ENCODE data around the gene IFIT1B.

GRCh38 chr10:89352802-89353201 lies 25.1 kb upstream of the IFIT1B start:
- no peak for TF ChIP-seq CTCF (IDR thresholded peaks at IDR 0.05)
- no peak for TF ChIP-seq POLR2AphosphoS5 (IDR thresholded peaks at IDR 0.05)

All from transverse colon (tissue), 4 donors.